ENCODE measurements around the gene TP53TG5. TPM values are rescaled to one million over a fixed set of nuclear protein-coding genes. Genes with fewer than 3 reads are reported as not detected.

TP53TG5 gene
- total RNA-seq, 1 donor from 2014 or later: 0.73 TPM

GRCh38 chr20:45372646-45373352 lies 5.3 kb downstream of the TP53TG5 start:
- ATAC-seq: peak; percentile 74
- DNase-seq (ENCODE audit: missing footprints): no peak
- intact Hi-C loops (cut with DNase I): loop anchor here (1.0 to 2.0 kb wide), 2 partner anchors 9 to 34 kb away; partner anchors contain the start of gene SYS1

- DNase-seq (ENCODE audit: missing footprints): no peak
- intact Hi-C loops (cut with DNase I): loop anchor here (2.0 kb wide), 1 partner anchor 35 kb away; no protein-coding TSS in a partner anchor
- ATAC-seq: no peak
Observed at GRCh38 chr20:45372241-45372640, 5.9 kb downstream of the TP53TG5 start.

GRCh38 chr20:45370571-45371160 lies 7.5 kb downstream of the TP53TG5 start:
- DNase-seq (ENCODE audit: missing footprints) (no peak), ATAC-seq (no peak)
- intact Hi-C loops (cut with DNase I): no loop called here

GRCh38 chr20:45368221-45368980 lies 9.7 kb downstream of the TP53TG5 start:
- intact Hi-C loops (cut with DNase I): no loop called here
- DNase-seq (ENCODE audit: missing footprints) (no peak), ATAC-seq (no peak)

- no peak for ATAC-seq
- intact Hi-C loops (cut with DNase I): no loop called here
- DNase-seq (ENCODE audit: missing footprints): no peak
Observed at GRCh38 chr20:45367126-45367525, 11.0 kb downstream of the TP53TG5 start.

GRCh38 chr20:45366631-45367030 lies 11.5 kb downstream of the TP53TG5 start:
- intact Hi-C loops (cut with DNase I): no loop called here
- no peak for DNase-seq (ENCODE audit: missing footprints)
- ATAC-seq: no peak

GRCh38 chr20:45366192-45366591 lies 11.9 kb downstream of the TP53TG5 start:
- DNase-seq (ENCODE audit: missing footprints) (no peak), ATAC-seq (no peak)
- intact Hi-C loops (cut with DNase I): no loop called here

- intact Hi-C loops (cut with DNase I): no loop called here
- DNase-seq (ENCODE audit: missing footprints) (no peak), ATAC-seq (no peak)
Observed at GRCh38 chr20:45365444-45365970, 12.6 kb downstream of the TP53TG5 start.

GRCh38 chr20:45363611-45364492 lies 14.3 kb downstream of the TP53TG5 start:
- ATAC-seq (no peak), DNase-seq (ENCODE audit: missing footprints) (no peak)
- intact Hi-C loops (cut with DNase I): loop anchor here (1.0 to 2.0 kb wide), 4 partner anchors 9 to 73 kb away; no protein-coding TSS in a partner anchor

- ATAC-seq: peak; percentile 92
- intact Hi-C loops (cut with DNase I): loop anchor here (1.0 to 2.0 kb wide), 4 partner anchors 10 to 74 kb away; no protein-coding TSS in a partner anchor
- peak; percentile 99 for DNase-seq (ENCODE audit: missing footprints)
Observed at GRCh38 chr20:45362804-45363610, 15.1 kb downstream of the TP53TG5 start, which contains the start of gene SYS1. SYS1 (plus strand) TSS chr20:45363156; CDS start chr20:45363532, 376 bp downstream.

- DNase-seq (ENCODE audit: missing footprints) (no peak), ATAC-seq (no peak)
- intact Hi-C loops (cut with DNase I): loop anchor here (2.0 kb wide), 3 partner anchors 41 to 75 kb away; no protein-coding TSS in a partner anchor
Observed at GRCh38 chr20:45361793-45362192, 16.3 kb downstream of the TP53TG5 start.

- ATAC-seq (no peak), DNase-seq (ENCODE audit: missing footprints) (no peak)
- intact Hi-C loops (cut with DNase I): no loop called here
Observed at GRCh38 chr20:45359406-45360148, 18.5 kb downstream of the TP53TG5 start.

GRCh38 chr20:45359069-45359405 lies 19.1 kb downstream of the TP53TG5 start:
- DNase-seq (ENCODE audit: missing footprints): no peak
- ATAC-seq: peak; percentile 43
- intact Hi-C loops (cut with DNase I): no loop called here

GRCh38 chr20:45358282-45359068 lies 19.6 kb downstream of the TP53TG5 start:
- peak; percentile 68 for ATAC-seq
- intact Hi-C loops (cut with DNase I): loop anchor here (1.0 kb wide), 1 partner anchor 18 kb away; no protein-coding TSS in a partner anchor
- peak; percentile 79 for DNase-seq (ENCODE audit: missing footprints)

GRCh38 chr20:45355209-45356084 lies 22.7 kb downstream of the TP53TG5 start:
- DNase-seq (ENCODE audit: missing footprints) (no peak), ATAC-seq (no peak)
- intact Hi-C loops (cut with DNase I): no loop called here
